ENCODE data around the gene TSPAN9.

DNA sequence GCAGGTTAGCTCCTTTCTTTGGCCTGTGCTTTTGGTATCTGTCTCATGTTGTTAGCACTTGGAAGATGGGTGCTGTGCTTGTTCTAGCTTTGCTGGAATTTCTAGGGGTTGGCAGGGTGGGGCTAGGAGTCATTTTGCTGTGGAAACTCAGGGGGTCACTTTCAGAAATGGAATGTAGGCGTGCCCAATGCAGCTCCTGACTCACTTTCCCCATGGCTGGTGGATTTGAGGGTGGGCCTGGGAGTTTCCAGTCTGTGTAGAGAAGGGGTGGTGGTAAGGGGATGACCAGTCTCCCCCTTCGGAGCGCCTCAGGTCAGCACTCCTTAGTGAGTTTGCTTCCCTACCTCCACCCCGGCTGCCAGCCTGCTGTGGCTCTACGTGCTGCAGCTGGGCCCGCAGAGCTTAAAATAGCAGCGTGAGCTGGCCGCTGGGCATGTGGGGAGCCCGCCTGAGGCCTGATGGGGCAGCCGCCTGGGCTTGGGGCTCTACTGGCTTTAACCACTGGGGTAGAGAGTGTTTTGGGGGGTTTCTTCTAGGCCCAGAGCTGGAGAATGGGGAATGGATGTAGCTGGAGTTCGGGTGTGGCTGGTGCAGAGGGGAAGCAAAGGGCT, 108.2 kb downstream of the TSPAN9 start:
- TF ChIP-seq YY1 (IDR thresholded peaks at IDR 0.05; ENCODE audit: extremely low read depth, insufficient replicate concordance, low read depth, low read length) (no peak), EGR1 (IDR thresholded peaks at IDR 0.05; ENCODE audit: low read depth) (no peak), POLR2A (IDR thresholded peaks at IDR 0.05; ENCODE audit: borderline replicate concordance, extremely low read depth, insufficient read depth, insufficient read length) (no peak), ELF1 (IDR thresholded peaks at IDR 0.05; ENCODE audit: borderline replicate concordance, low read depth) (no peak)
- TF ChIP-seq, protein P1, sequence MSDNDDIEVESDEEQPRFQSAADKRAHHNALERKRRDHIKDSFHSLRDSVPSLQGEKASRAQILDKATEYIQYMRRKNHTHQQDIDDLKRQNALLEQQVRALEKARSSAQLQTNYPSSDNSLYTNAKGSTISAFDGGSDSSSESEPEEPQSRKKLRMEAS (IDR thresholded peaks at IDR 0.05), result no peak
- TF ChIP-seq, protein P2, sequence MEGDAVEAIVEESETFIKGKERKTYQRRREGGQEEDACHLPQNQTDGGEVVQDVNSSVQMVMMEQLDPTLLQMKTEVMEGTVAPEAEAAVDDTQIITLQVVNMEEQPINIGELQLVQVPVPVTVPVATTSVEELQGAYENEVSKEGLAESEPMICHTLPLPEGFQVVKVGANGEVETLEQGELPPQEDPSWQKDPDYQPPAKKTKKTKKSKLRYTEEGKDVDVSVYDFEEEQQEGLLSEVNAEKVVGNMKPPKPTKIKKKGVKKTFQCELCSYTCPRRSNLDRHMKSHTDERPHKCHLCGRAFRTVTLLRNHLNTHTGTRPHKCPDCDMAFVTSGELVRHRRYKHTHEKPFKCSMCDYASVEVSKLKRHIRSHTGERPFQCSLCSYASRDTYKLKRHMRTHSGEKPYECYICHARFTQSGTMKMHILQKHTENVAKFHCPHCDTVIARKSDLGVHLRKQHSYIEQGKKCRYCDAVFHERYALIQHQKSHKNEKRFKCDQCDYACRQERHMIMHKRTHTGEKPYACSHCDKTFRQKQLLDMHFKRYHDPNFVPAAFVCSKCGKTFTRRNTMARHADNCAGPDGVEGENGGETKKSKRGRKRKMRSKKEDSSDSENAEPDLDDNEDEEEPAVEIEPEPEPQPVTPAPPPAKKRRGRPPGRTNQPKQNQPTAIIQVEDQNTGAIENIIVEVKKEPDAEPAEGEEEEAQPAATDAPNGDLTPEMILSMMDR (IDR thresholded peaks at IDR 0.05 in 2 of 3, conservative IDR thresholded peaks at IDR 0.05 in 1 of 3; ENCODE audit: borderline replicate concordance in 1 of 3, insufficient read depth in 1 of 3, low read depth in 2 of 3, low read length in 2 of 3), result no peak
- TF ChIP-seq, protein P3, sequence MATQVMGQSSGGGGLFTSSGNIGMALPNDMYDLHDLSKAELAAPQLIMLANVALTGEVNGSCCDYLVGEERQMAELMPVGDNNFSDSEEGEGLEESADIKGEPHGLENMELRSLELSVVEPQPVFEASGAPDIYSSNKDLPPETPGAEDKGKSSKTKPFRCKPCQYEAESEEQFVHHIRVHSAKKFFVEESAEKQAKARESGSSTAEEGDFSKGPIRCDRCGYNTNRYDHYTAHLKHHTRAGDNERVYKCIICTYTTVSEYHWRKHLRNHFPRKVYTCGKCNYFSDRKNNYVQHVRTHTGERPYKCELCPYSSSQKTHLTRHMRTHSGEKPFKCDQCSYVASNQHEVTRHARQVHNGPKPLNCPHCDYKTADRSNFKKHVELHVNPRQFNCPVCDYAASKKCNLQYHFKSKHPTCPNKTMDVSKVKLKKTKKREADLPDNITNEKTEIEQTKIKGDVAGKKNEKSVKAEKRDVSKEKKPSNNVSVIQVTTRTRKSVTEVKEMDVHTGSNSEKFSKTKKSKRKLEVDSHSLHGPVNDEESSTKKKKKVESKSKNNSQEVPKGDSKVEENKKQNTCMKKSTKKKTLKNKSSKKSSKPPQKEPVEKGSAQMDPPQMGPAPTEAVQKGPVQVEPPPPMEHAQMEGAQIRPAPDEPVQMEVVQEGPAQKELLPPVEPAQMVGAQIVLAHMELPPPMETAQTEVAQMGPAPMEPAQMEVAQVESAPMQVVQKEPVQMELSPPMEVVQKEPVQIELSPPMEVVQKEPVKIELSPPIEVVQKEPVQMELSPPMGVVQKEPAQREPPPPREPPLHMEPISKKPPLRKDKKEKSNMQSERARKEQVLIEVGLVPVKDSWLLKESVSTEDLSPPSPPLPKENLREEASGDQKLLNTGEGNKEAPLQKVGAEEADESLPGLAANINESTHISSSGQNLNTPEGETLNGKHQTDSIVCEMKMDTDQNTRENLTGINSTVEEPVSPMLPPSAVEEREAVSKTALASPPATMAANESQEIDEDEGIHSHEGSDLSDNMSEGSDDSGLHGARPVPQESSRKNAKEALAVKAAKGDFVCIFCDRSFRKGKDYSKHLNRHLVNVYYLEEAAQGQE (IDR thresholded peaks at IDR 0.05; ENCODE audit: low read depth), result no peak

Data from HCT116 (cell line).